Stimulated activated CD8-positive, alpha-beta memory T cell treated with anti-CD3 and anti-CD28 coated beads, Interleukin-7, amount 100 ng/mL, for 48 hours (primary cell): Measurements from ENCODE around the gene FTCD.
"Not testable (repeated sequence)": the region's sequence is repeated elsewhere in the genome, so short reads cannot be mapped to it uniquely, and the experiment has no call there.

ENCODE experiments used
- DNase-seq, 2 donors: peaks; one replicate each; pipeline ENCODE4 v3.0.0-alpha.2; 2020; ENCODE audit warnings: low read depth in 1 of 2; ENCODE audit errors: extremely low read depth in 1 of 2

FTCD gene

GRCh38 chr21:46188226-46189212, 33.1 kb upstream of the FTCD start:
- no peak for DNase-seq

GRCh38 chr21:46187814-46188213, 32.4 kb upstream of the FTCD start:
- no peak for DNase-seq

- DNase-seq: no peak
Observed at GRCh38 chr21:46187261-46187660, 31.9 kb upstream of the FTCD start.

DNA sequence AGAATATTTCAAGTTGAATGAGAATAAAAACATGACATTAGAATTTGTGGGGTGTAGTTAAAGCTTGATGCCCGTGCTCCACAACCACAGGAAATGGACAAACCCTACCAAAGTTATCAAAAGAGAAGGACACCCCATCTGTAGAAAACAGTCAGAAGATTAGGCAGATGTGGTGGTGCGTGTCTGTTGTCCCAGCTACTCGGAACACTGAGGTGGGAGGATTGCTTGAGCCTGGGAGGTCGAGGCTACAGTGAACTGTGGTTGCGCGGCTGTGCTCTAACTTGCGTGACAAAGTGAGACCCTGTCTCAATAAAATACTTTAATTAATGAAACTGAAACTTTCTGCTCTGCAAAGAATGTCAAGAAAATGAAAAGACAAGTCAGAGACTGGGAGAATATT, 30.3 kb upstream of the FTCD start:
- DNase-seq: no peak

- DNase-seq: peak; percentile 36 to 75
Observed at GRCh38 chr21:46184625-46185555, 29.5 kb upstream of the FTCD start.

DNA sequence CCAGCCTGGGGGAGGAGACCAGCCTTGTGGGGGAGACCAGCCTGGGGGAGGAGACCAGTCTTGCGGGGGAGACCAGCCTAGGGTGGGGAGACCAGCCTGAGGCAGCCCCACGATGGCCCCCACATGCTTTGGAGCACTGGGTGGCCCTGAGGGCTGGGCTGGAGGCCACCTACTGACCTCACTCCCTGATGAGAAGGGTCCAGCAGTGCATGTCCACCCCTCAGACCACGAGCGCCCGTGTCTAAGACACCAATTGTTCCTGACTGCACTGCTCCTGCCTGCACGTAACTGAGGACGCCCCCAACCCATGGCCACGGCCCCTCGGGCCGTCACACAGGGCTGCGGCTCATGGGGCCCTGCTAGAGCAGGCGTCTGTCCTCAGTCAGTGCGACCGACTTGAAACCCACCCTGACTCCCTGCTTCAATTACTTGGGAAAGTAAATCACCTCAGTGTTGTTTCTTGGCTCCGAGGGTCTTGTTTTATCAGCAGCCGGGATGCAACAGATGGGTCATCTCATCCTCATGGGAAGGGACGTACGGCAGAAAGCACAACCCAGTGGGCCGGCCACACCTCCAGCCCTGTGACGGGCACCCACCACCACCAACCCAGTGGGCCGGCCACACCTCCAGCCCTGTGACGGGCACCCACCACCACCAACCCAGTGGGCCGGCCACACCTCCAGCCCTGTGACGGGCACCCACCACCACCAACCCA, 28.7 kb upstream of the FTCD start, which contains the start of gene SPATC1L:
SPATC1L (minus strand) TSS at position 550 of the 715 bp plus-strand sequence. CDS start 1,643 bp downstream, outside the sequence.
- peak; percentile 19 to 37 for DNase-seq

DNA sequence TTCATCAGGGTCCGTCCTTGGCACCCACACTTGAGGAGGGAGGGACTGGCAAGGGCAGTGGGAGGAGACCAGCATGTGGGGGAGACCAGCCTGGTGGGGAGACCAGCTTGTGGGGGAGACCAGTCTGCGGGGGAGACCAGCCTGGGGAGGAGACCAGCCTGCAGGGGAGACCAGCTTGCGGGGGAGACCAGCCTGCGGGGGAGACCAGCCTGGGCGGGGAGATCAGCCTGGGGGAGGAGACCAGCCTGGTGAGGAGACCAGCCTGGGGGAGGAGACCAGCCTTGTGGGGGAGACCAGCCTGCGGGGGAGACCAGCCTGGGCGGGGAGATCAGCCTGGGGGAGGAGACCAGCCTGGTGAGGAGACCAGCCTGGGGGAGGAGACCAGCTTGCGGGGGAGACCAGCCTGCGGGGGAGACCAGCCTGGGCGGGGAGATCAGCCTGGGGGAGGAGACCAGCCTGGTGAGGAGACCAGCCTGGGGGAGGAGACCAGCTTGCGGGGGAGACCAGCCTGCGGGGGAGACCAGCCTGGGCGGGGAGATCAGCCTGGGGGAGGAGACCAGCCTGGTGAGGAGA, 28.0 kb upstream of the FTCD start:
- not testable (repeated sequence) for DNase-seq

DNA sequence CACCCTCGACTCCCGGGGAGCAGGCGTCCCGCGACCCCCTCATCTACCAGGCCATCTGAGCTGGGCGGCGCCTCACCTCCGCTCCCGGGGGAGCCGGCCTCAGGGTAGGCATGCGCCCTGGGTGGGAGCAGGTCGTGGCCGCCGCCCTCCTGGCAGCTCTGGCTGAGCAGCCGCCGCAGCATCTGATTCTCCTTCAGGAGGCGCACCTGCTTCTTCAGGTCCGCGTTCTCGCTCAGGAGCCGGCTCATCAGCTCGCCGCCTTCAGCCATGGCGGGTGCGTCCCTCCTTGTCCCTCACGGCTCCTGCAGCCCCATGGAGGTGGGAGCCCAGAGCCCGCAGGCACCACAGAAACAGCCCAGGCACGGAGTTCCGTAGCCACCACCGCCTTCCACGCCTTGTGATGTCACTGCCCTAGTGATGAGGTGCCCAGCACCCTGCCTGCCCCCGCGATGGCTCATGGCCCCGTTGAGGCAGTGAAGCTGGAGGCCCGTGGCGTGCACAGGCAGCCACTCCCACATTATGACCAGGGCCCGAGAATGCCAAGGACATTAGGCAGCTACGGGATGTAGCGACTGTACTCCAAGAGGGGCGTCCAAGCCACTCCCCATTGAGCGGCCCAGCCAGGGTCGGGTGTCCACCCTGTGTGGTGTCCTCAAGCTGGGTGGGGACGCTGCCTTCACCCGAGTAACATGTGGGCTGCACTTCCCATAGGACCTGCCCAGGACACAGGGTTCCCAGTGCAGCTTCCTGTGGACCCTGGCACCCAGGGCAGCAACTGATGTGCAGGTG, 27.4 kb upstream of the FTCD start:
- DNase-seq: no peak

GRCh38 chr21:46181953-46182547, 26.7 kb upstream of the FTCD start:
- DNase-seq: no peak

DNA sequence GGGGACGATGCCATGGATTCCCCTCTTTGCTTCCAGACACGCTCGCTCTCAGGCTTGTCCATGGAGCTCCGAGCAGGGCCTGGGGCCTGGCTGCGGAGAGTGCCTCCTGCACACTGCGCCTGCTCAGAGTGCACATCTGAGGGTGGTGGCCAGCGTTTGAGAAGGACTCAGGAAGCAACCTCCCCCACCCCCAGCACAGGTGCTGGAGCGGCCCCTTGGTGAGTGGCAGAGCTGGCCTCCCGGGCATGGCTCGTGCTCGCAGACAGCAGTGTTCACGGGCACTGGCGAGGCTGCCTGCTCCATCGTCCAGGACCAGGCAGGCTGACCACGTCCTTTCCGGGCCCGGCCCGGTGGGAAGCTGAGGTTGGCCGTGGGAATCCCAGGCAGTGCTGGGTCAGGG, 26.1 kb upstream of the FTCD start:
- no peak for DNase-seq

DNA sequence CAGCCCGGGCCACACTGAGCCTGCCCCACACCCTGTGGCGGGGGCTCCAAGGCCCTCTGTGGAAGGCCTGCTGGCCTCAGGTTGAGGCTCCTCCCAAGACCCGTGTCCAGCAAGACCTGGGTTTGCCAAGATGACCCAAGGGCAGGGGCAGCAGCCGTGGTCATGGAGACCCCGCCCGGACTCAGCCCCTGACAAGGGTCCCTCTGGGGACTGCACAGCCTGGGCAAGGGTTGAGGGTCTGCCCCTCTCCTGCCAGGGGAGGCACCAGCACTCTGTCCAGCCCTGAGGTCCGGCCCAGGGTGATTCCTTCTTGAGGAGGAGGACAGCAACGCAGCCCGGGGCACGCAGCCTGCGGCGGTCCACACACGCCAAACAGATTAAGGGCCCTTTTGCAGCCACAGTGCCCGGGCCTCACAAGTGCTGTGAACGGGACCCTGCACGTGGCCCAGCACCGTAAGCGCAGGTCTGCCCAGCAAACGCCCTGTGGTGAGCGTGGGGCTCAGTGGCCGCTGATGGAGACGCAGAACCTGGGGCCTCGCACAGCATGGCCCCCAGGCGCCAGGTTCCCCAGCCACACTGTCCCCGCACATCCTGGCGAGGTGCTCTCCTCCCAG, 25.5 kb upstream of the FTCD start:
- no peak for DNase-seq

DNA sequence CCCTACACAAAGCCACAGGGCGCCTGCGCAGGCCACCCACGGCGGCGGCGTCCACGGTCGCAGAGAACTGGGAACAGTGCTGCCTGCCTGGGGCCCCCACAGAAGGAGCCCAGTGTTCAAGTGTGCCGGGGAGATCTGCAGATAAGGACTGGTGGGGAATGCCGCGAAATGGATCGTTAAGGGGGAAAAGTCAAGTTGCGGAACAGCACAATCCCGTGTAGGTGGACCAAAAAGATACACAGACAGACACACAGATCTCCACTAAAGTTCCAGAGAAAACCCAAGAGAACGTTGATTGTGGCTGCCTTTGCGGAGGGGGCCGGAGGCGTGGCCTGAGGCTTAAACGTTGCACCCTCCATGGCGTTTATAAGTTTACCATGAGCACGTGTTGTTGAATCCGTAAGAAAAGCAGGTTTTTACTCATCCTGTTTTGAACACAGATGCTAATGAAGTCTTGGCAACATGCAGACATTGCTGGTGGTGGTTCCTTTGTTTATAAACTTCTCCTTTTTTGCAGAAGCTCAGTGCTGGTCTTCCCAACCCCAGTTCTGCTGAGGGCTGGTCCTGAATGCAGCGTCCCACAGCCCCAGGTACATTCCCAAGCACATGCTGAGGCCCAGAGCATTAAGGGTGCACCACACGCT, 24.8 kb upstream of the FTCD start:
- DNase-seq: no peak

GRCh38 chr21:46179708-46180078, 24.3 kb upstream of the FTCD start:
- DNase-seq: no peak

DNA sequence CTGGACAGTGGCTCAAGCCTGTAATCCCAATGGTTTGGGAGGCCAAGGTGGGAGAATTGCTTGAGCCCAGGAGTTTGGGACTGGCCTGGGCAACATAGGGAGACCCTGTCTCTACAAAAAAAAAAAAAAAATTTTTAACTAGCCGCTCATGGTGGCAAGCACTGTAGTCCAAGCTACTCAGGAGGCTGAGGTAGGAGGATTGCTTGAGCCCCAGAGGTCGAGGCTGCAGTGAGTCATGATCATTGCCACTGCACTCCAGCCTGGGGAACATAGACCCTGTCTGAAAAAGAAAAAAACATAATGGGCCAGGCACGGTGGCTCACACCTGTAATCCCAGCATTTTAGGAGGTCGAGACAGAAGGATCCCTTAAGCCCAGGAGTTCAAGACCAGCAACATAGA, 23.6 kb upstream of the FTCD start:
- DNase-seq: no peak

- not testable (repeated sequence) for DNase-seq
Observed at GRCh38 chr21:46176443-46177129, 21.2 kb upstream of the FTCD start.

- DNase-seq: no peak
Observed at GRCh38 chr21:46173573-46173972, 18.2 kb upstream of the FTCD start.

DNA sequence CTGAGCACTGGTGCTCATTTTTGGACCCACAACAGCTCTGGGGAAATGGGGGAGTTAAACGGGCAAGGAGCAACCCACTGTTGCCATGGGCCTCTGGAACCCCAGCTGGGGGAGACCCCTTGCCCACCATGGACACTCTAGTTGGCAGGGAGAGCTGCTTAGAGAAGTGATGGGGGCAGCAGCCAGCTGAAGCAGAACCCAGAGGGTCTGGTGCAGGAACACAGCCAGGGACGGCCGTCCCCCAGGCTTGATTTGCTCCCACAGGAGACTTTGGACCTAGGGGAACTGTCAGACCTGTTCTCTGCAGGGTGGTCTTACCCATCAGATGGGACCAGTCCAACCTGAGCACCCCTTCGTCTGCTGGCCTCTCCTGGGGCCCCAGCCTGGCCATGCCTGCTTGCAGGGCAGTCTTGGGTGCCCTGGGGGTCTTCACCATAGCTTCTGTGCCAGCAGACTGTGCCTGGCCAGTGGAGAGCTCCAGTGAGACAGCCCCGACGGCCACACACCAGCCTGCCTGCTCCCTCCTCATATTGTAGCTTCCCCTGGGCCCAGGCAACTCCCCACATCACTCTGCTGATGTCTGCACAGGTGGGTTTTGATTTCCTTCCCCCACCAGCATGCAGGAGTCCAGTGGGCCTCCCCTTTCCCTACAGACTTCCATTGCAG, 17.6 kb upstream of the FTCD start:
- no peak for DNase-seq
